GM23338 (cell line): Measurements from ENCODE around the gene PFKFB3. TPM values are rescaled to one million over a fixed set of nuclear protein-coding genes. Genes with fewer than 3 reads are reported as not detected.

ENCODE experiments used
- ATAC-seq: fragments of 200-7000 bp; cut with Tn5 transposase; 3 replicates; pipeline ENCODE4 v1.9.1; 2020
- DNase-seq: peaks from one replicate; pipeline ENCODE4 v3.0.0-alpha.2; 2015; ENCODE audit warnings: low spot score
- H2AFZ ChIP-seq: fragments of 200-600 bp; sonication (generic); 2 replicates; pipeline ENCODE4 v1.8.0; 2016; ENCODE audit warnings: antibody characterized with exemption, mild to moderate bottlenecking, moderate library complexity
- H3F3A ChIP-seq: fragments of 200-600 bp; sonication (generic); replicated peaks from 2 replicates; pipeline ENCODE4 v1.8.0; 2017; ENCODE audit warnings: antibody characterized with exemption, mixed run types, low read depth
- H3K27ac ChIP-seq: fragments of 200-600 bp; sonication (generic); 2 replicates; pipeline ENCODE4 v1.6.1; 2016; ENCODE audit warnings: low read depth
- H3K27me3 ChIP-seq: fragments of 200-600 bp; sonication (generic); 2 replicates; pipeline ENCODE4 v1.8.0; 2016; ENCODE audit warnings: mild to moderate bottlenecking, mixed run types, moderate library complexity; ENCODE audit not compliant: insufficient read depth
- H3K36me3 ChIP-seq: fragments of 200-600 bp; sonication (generic); 2 replicates; pipeline ENCODE4 v1.8.0; 2016; ENCODE audit warnings: mild to moderate bottlenecking; ENCODE audit not compliant: insufficient read depth
- H3K4me1 ChIP-seq: fragments of 200-600 bp; sonication (generic); 2 replicates; pipeline ENCODE4 v1.8.0; 2016; ENCODE audit warnings: mild to moderate bottlenecking, moderate library complexity; ENCODE audit not compliant: insufficient read depth
- H3K4me2 ChIP-seq: fragments of 200-600 bp; sonication (generic); 2 replicates; pipeline ENCODE4 v1.7.1; 2017; ENCODE audit warnings: mixed run types
- H3K4me3 ChIP-seq: fragments of 200-600 bp; sonication (generic); 2 replicates; pipeline ENCODE4 v1.6.1; 2016; ENCODE audit warnings: mixed run types
- H3K79me2 ChIP-seq: fragments of 200-600 bp; sonication (generic); replicated peaks from 2 replicates; pipeline ENCODE4 v1.8.0; 2017; ENCODE audit warnings: mild to moderate bottlenecking; ENCODE audit not compliant: insufficient read depth
- H3K9me2 ChIP-seq: fragments of 200-600 bp; sonication (generic); 2 replicates; pipeline ENCODE4 v1.8.0; 2017; ENCODE audit not compliant: insufficient read depth
- H4K20me1 ChIP-seq: fragments of 200-600 bp; sonication (generic); replicated peaks from 2 replicates; pipeline ENCODE4 v1.8.0; 2017; ENCODE audit warnings: mild to moderate bottlenecking; ENCODE audit not compliant: insufficient read depth
- H3K27ac Mint-ChIP-seq: 2 replicates; pipeline ENCODE4 v1.8.0; 2020; ENCODE audit warnings: inconsistent platforms, mild to moderate bottlenecking, moderate library complexity, mixed read lengths
- H3K27me3 Mint-ChIP-seq: 3 replicates; pipeline ENCODE4 v1.8.0; 2022; ENCODE audit warnings: low read depth, mild to moderate bottlenecking, moderate library complexity, mixed read lengths, inconsistent platforms; ENCODE audit not compliant: insufficient read depth, poor library complexity
- H3K36me3 Mint-ChIP-seq: 3 replicates; pipeline ENCODE4 v1.8.0; 2021; ENCODE audit warnings: low read depth, mild to moderate bottlenecking, inconsistent platforms, moderate library complexity, mixed read lengths
- H3K4me1 Mint-ChIP-seq: 3 replicates; pipeline ENCODE4 v1.8.0; 2020; ENCODE audit warnings: mild to moderate bottlenecking, inconsistent platforms, mixed read lengths
- H3K4me3 Mint-ChIP-seq: 3 replicates; pipeline ENCODE4 v1.8.0; 2021; ENCODE audit warnings: moderate library complexity, mild to moderate bottlenecking, inconsistent platforms, mixed read lengths
- H3K9me3 Mint-ChIP-seq: 3 replicates; pipeline ENCODE4 v1.8.0; 2020; ENCODE audit warnings: moderate library complexity, mild to moderate bottlenecking, inconsistent platforms, mixed read lengths
- JUNB ChIP-seq: IDR thresholded peaks from one replicate; pipeline ENCODE4 v1.6.1; 2016; ENCODE audit warnings: antibody characterized with exemption; ENCODE audit not compliant: unreplicated experiment
- NANOG ChIP-seq: IDR thresholded peaks from 2 replicates; pipeline ENCODE4 v1.6.1; 2016; ENCODE audit warnings: antibody characterized with exemption, borderline replicate concordance
- POLR2AphosphoS5 ChIP-seq: IDR thresholded peaks from 2 replicates; pipeline ENCODE4 v1.6.1; 2016; ENCODE audit warnings: antibody characterized with exemption, low read depth
- REST ChIP-seq: IDR thresholded peaks from one replicate; pipeline ENCODE4 v1.6.1; 2018; ENCODE audit warnings: antibody characterized with exemption; ENCODE audit not compliant: unreplicated experiment
- ZNF114 ChIP-seq: fragments of 250-450 bp; sonication (Bioruptor Pico); IDR thresholded peaks from 2 replicates; pipeline ENCODE4 v1.5.0; 2020; ENCODE audit warnings: mild to moderate bottlenecking, moderate library complexity
- ZNF331 ChIP-seq: fragments of 250-450 bp; sonication (Bioruptor Pico); IDR thresholded peaks from 2 replicates; pipeline ENCODE4 v1.5.0; 2020; ENCODE audit warnings: low read depth, mild to moderate bottlenecking, moderate library complexity
- ZNF462 ChIP-seq: fragments of 250-450 bp; sonication (Bioruptor Pico); IDR thresholded peaks from 2 replicates; pipeline ENCODE4 v1.5.0; 2020; ENCODE audit warnings: mild to moderate bottlenecking, moderate library complexity
- polyA plus RNA-seq: library from polyadenylated mRNA; unstranded; fragments of >200 nt; fragmentation: Nextera tagmentation; extraction: Ambion mirVana; gene quantifications from 2 replicates; pipeline ENCODE4 v1.2.1, GENCODE V29; 2016
- total RNA-seq: library from RNA; depleted of rRNA; stranded (reverse); fragments of >200 nt; shearing (Covaris generic); gene quantifications from 2 replicates; pipeline ENCODE4 v1.2.3, GENCODE V29; 2014

The PFKFB3 gene
- total and polyA plus RNA-seq, 2 experiments from 2014 or later: 9.5 to 26.8 TPM

GRCh38 chr10:6282454-6282958, 79.8 kb downstream of the PFKFB3 start:
- no peak overlapping the region for H3K4me3 Mint-ChIP-seq
- DNase-seq (no peak), ATAC-seq (no peak)
- H3K4me1 Mint-ChIP-seq: peaks cover 15% of the 10 kb centered on the region
- H3K27me3 ChIP-seq: no peaks in the 10 kb centered on the region
- no peaks in the 10 kb centered on the region for H4K20me1 ChIP-seq
- TF ChIP-seq ZNF114 (CRISPR knock-in tag) (no peak), JUNB (no peak), POLR2AphosphoS5 (no peak), NANOG (no peak), ZNF331 (CRISPR knock-in tag) (no peak), REST (no peak), ZNF462 (CRISPR knock-in tag) (no peak)
- H3K9me2 ChIP-seq: no peaks in the 10 kb centered on the region
- no peak overlapping the region for H2AFZ ChIP-seq
- H3K9me3 Mint-ChIP-seq: no peaks in the 10 kb centered on the region; the same call in 2 of the 3 replicates
- no peak overlapping the region for H3K27ac ChIP-seq
- peaks cover 5% of the 10 kb centered on the region for H3K27me3 Mint-ChIP-seq
- H3F3A ChIP-seq: no peaks in the 10 kb centered on the region
- no peak overlapping the region for H3K27ac Mint-ChIP-seq
- H3K36me3 Mint-ChIP-seq: no peaks in the 10 kb centered on the region
- no peaks in the 10 kb centered on the region for H3K4me1 ChIP-seq
- no peaks in the 10 kb centered on the region for H3K36me3 ChIP-seq
- no peaks in the 10 kb centered on the region for H3K79me2 ChIP-seq
- no peak overlapping the region for H3K4me3 ChIP-seq
- no peak overlapping the region for H3K4me2 ChIP-seq
